GM13977 (cell line): ENCODE results near the gene ACSS1.

Experiments used
- DNase-seq: peaks from one replicate; pipeline ENCODE4 v3.0.0; 2012; ENCODE audit warnings: low spot score
- CTCF ChIP-seq: IDR thresholded peaks from 2 replicates; pipeline ENCODE4 v1.5.1; 2012; ENCODE audit warnings: mild to moderate bottlenecking, control low read depth; ENCODE audit not compliant: insufficient read depth; ENCODE audit errors: extremely low read depth, missing control alignments
- in situ Hi-C: fragments of 300-500 bp; cut with MboI; formaldehyde crosslinking; loops from one replicate; pipeline ENCODE4 v1.12.0; 2022; ENCODE audit warnings: low sequenced_read_pairs, low pct_unique_long_range_greater_than_20kb, mixed read lengths, inconsistent platforms; ENCODE audit not compliant: unreplicated experiment

The ACSS1 gene

GRCh38 chr20:25089662-25090061 is 31.7 kb upstream of the ACSS1 start:
- in situ Hi-C loops: no loop called here

GRCh38 chr20:25089096-25089495 is 31.2 kb upstream of the ACSS1 start:
- no peak for DNase-seq
- no peak for TF ChIP-seq CTCF
- in situ Hi-C loops: no loop called here

More at GRCh38 chr20:25089662-25090061, 31.7 kb upstream of the ACSS1 start:
- TF ChIP-seq CTCF: no peak
- no peak for DNase-seq

- no peak for TF ChIP-seq CTCF
- in situ Hi-C loops: no loop called here
Observed at GRCh38 chr20:25088267-25088666, 30.3 kb upstream of the ACSS1 start.

GRCh38 chr20:25087186-25087929 is 29.4 kb upstream of the ACSS1 start:
- TF ChIP-seq CTCF: no peak
- no peak for DNase-seq
- in situ Hi-C loops: no loop called here

More at GRCh38 chr20:25088267-25088666, 30.3 kb upstream of the ACSS1 start:
- DNase-seq: no peak

- in situ Hi-C loops: no loop called here
- no peak for DNase-seq
- TF ChIP-seq CTCF: no peak
Observed at GRCh38 chr20:25085756-25086495, 28.0 kb upstream of the ACSS1 start.

- DNase-seq: no peak
- no peak for TF ChIP-seq CTCF
- in situ Hi-C loops: no loop called here
Observed at GRCh38 chr20:25084626-25085187, 26.8 kb upstream of the ACSS1 start.
